HFFc6 (cell line): Measurements from ENCODE around the gene KRIT1. TPM values are rescaled to one million over a fixed set of nuclear protein-coding genes. Genes with fewer than 3 reads are reported as not detected.
"Not testable (repeated sequence)": the region's sequence is repeated elsewhere in the genome, so short reads cannot be mapped to it uniquely, and the experiment has no call there.

Source experiments
- DNase-seq: peaks from one replicate; pipeline ENCODE4 v3.0.0-alpha.2; 2018
- H3K27ac Mint-ChIP-seq: 2 replicates; pipeline ENCODE4 v1.8.0; 2020; ENCODE audit warnings: mild to moderate bottlenecking, mixed read lengths
- H3K27me3 Mint-ChIP-seq: 2 replicates; pipeline ENCODE4 v1.8.0; 2021; ENCODE audit warnings: mild to moderate bottlenecking, moderate library complexity, mixed read lengths; ENCODE audit not compliant: insufficient read depth
- H3K36me3 Mint-ChIP-seq: 2 replicates; pipeline ENCODE4 v1.8.0; 2021; ENCODE audit warnings: low read depth, mixed read lengths
- H3K4me1 Mint-ChIP-seq: 2 replicates; pipeline ENCODE4 v1.8.0; 2020; ENCODE audit warnings: low read depth, mixed read lengths
- H3K4me3 Mint-ChIP-seq: 2 replicates; pipeline ENCODE4 v1.8.0; 2020; ENCODE audit warnings: mild to moderate bottlenecking, moderate library complexity, mixed read lengths
- H3K9me3 Mint-ChIP-seq: 2 replicates; pipeline ENCODE4 v1.8.0; 2020; ENCODE audit warnings: mild to moderate bottlenecking, mixed read lengths
- CTCF ChIP-seq: fragments of 200-600 bp; sonication (generic); IDR thresholded peaks from 2 replicates; pipeline ENCODE4 v1.5.0; 2021; ENCODE audit warnings: antibody characterized with exemption, mild to moderate bottlenecking
- total RNA-seq, 6 experiments: library from RNA; stranded (reverse); fragmentation: NEBNext Ultra II Directional; extraction: Animal tissue kit (Norgen Biotek cat#: 25700); gene quantifications; 2 replicates in 1 of 6; 3 replicates in 5 of 6; pipeline ENCODE4 v1.2.3, GENCODE V29; 2021

Gene KRIT1
- total RNA-seq, 6 experiments from 2014 or later, result 25.9 to 29.3 (median 28.0) TPM

- no peak for DNase-seq
- Mint-ChIP-seq H3K27ac (no peak overlapping the region), H3K27me3 (no peaks in the 10 kb centered on the region), H3K4me1 (no peaks in the 10 kb centered on the region), H3K4me3 (no peak overlapping the region), H3K36me3 (peaks cover 27% of the 10 kb centered on the region), H3K9me3 (no peaks in the 10 kb centered on the region)
- TF ChIP-seq CTCF, result no peak
These were observed 44.9 kb downstream of the KRIT1 start for GRCh38 chr7:92200791-92201190.

- no peak for TF ChIP-seq CTCF
- H3K4me1 Mint-ChIP-seq, result no peaks in the 10 kb centered on the region
- DNase-seq, result no peak
- H3K4me3 Mint-ChIP-seq, result no peak overlapping the region
- no peaks in the 10 kb centered on the region; the same call in 1 of the 2 replicates for H3K27me3 Mint-ChIP-seq
- no peak overlapping the region for H3K27ac Mint-ChIP-seq
- H3K9me3 Mint-ChIP-seq, result peaks cover 50% of the 10 kb centered on the region
- peaks cover 73% of the 10 kb centered on the region for H3K36me3 Mint-ChIP-seq
These were observed 53.4 kb downstream of the KRIT1 start for GRCh38 chr7:92192326-92192725.

GRCh38 chr7:92189246-92189645 is 56.5 kb downstream of the KRIT1 start:
- not testable (repeated sequence) for H3K27me3 Mint-ChIP-seq, DNase-seq, H3K27ac Mint-ChIP-seq, H3K4me1 Mint-ChIP-seq, H3K4me3 Mint-ChIP-seq
- H3K9me3 Mint-ChIP-seq, result peaks cover 60% of the 10 kb centered on the region
- peaks cover 50% of the 10 kb centered on the region for H3K36me3 Mint-ChIP-seq

GRCh38 chr7:92184294-92184693 is 61.4 kb downstream of the KRIT1 start:
- H3K27me3 Mint-ChIP-seq, H3K36me3 Mint-ChIP-seq, H3K27ac Mint-ChIP-seq, H3K4me3 Mint-ChIP-seq, DNase-seq, H3K4me1 Mint-ChIP-seq: not testable (repeated sequence)
- peaks cover 25% of the 10 kb centered on the region for H3K9me3 Mint-ChIP-seq

- Mint-ChIP-seq H3K27me3 (no peaks in the 10 kb centered on the region; the same call in 1 of the 2 replicates), H3K4me1 (peaks cover 9% of the 10 kb centered on the region), H3K9me3 (no peaks in the 10 kb centered on the region), H3K4me3 (peak within 1 kb of the TSS; percentile 73), H3K36me3 (no peaks in the 10 kb centered on the region), H3K27ac (peak within 1 kb of the TSS; percentile 69)
- peak; percentile 99 for TF ChIP-seq CTCF
- DNase-seq, result peak; percentile 72
These were observed 66.5 kb downstream of the KRIT1 start, which contains the start of gene LRRD1 for GRCh38 chr7:92178928-92179924. Gene LRRD1, minus strand, starts transcription at chr7:92179142. Its CDS starts 13,940 bp downstream, at chr7:92165202.

GRCh38 chr7:92177362-92177761 is 68.4 kb downstream of the KRIT1 start:
- Mint-ChIP-seq H3K36me3 (no peaks in the 10 kb centered on the region), H3K4me1 (peaks cover 9% of the 10 kb centered on the region), H3K9me3 (no peaks in the 10 kb centered on the region), H3K4me3 (no peak overlapping the region), H3K27ac (no peak overlapping the region), H3K27me3 (no peaks in the 10 kb centered on the region; the same call in 1 of the 2 replicates)
- no peak for TF ChIP-seq CTCF
- peak; percentile 34 for DNase-seq

- DNase-seq, H3K9me3 Mint-ChIP-seq, H3K27ac Mint-ChIP-seq, H3K27me3 Mint-ChIP-seq, H3K4me3 Mint-ChIP-seq, H3K36me3 Mint-ChIP-seq, H3K4me1 Mint-ChIP-seq: not testable (repeated sequence)
These were observed 76.2 kb downstream of the KRIT1 start for GRCh38 chr7:92169529-92169928.
